Activated T-helper 17 cell treated with anti-CD3 and anti-CD28 coated beads, Interleukin-2, amount 50 U/mL, for 72 hours (primary cell): ENCODE results near the gene CUL4B. TPM values are rescaled to one million over a fixed set of nuclear protein-coding genes. Genes with fewer than 3 reads are reported as not detected.
"Not testable (repeated sequence)": the region's sequence is repeated elsewhere in the genome, so short reads cannot be mapped to it uniquely, and the experiment has no call there.

Experiments used
- ATAC-seq: fragments of 150-1000 bp; cut with Tn5 transposase; replicated peaks from 2 replicates; pipeline ENCODE4 v1.10.0; 2021; ENCODE audit warnings: mild to moderate bottlenecking, moderate library complexity
- H3K27ac Mint-ChIP-seq: one replicate; pipeline ENCODE4 v1.8.0; 2022; ENCODE audit warnings: mixed read lengths
- H3K27me3 Mint-ChIP-seq: one replicate; pipeline ENCODE4 v1.8.0; 2022; ENCODE audit warnings: mixed read lengths
- H3K36me3 Mint-ChIP-seq: one replicate; pipeline ENCODE4 v1.8.0; 2022; ENCODE audit warnings: low read depth, mild to moderate bottlenecking, mixed read lengths
- H3K4me1 Mint-ChIP-seq: one replicate; pipeline ENCODE4 v1.8.0; 2022; ENCODE audit warnings: mixed read lengths
- H3K4me3 Mint-ChIP-seq: one replicate; pipeline ENCODE4 v1.8.0; 2022; ENCODE audit warnings: mild to moderate bottlenecking, mixed read lengths
- H3K9me3 Mint-ChIP-seq: one replicate; pipeline ENCODE4 v1.8.0; 2022; ENCODE audit warnings: mixed read lengths
- total RNA-seq, 2 donors: library from RNA; stranded (reverse); gene quantifications; one replicate each; pipeline ENCODE4 v1.2.3, GENCODE V29; 2022

CUL4B gene
- total RNA-seq, 2 donors from 2014 or later, result 36.2 to 55.3 TPM

DNA sequence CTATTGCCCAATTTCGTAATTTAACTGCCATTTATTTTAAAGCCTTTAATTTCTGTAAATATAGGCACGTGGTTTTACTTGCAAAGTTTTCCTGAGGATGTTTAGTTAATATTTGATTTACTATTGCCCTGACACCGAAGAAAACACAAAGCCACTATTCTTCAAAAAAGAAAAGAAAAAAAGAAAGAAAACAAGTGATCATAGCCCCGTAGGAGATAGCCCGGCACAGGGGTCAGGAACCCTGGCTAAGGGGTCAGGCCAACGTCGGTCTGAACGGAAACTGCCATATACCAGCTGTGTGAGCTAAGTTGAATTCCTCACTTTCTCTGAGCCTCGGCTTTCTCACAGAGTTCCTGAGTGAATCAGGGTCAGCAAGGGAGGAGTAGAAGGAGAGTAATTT lies 74.0 kb downstream of the CUL4B start:
- Mint-ChIP-seq H3K27ac (no peak overlapping the region), H3K9me3 (no peaks in the 10 kb centered on the region), H3K4me3 (no peak overlapping the region), H3K27me3 (no peaks in the 10 kb centered on the region), H3K36me3 (no peaks in the 10 kb centered on the region), H3K4me1 (peaks cover 4% of the 10 kb centered on the region)
- ATAC-seq, result no peak

DNA sequence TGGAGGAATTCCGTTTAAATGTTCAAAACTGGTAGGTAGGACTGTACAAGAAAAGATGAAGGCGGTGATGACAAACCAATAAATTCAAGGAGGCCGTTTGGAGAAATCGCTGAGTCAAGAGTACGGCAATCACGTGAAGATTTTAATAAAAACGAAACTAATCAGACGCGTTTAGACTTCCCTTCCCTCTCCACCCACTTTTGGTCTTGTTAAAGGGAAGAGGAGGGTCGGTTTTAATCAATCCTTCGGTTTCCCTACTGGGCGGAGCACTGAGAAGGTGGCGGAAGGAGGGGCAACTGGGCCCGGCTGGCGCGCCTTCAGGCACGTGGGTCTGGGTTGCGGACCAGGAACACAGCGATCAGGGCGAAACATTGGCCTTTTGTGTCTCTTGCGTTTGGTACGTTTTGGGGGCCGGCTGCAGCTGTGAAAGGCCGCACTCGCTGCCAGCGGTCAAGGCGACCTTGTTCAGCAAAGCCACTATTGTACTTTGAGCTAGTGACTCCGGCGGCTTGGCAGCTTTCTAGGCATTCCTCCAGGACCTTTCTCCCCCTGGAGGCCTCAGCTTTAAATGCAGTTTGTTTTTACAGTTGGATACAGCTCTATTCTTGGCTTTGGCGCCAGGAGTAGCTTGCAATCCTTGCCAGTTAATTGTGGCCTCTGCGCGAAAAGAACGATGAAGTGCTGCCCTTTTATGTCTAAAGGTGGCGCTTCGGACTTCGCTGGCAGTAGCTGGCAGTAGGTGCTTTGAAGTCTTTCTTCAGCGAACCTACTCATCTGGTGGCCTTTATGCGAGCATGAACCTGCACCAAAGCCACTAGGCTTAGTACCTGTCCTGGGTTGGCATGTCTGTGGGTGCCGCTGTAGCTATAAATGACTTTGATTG lies 74.9 kb downstream of the CUL4B start:
- peak overlapping the region; percentile 77 for H3K27ac Mint-ChIP-seq
- H3K27me3 Mint-ChIP-seq, result no peaks in the 10 kb centered on the region
- peak; percentile 84 for ATAC-seq
- H3K4me3 Mint-ChIP-seq, result peak overlapping the region; percentile 76
- H3K36me3 Mint-ChIP-seq, result no peaks in the 10 kb centered on the region
- H3K4me1 Mint-ChIP-seq, result peaks cover 4% of the 10 kb centered on the region
- H3K9me3 Mint-ChIP-seq, result no peaks in the 10 kb centered on the region

DNA sequence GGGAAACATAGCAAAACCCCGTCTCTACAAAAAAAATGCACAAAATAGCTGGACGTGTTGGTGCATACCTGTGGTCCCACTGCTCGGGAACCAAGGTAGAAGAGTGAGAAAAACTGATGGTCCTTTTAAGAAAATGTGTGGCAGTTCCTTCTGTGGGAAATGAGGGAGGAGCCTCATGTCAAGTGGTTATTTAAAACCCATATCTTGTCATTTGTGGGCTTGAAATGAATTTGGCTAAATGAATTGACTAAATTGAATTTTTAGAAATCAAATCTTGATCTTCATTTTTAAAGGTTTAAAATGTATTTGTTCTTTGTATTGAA lies 75.5 kb downstream of the CUL4B start:
- Mint-ChIP-seq H3K9me3 (no peaks in the 10 kb centered on the region), H3K27ac (peak overlapping the region; percentile 77), H3K4me3 (peak overlapping the region; percentile 76), H3K27me3 (no peaks in the 10 kb centered on the region), H3K4me1 (peaks cover 4% of the 10 kb centered on the region), H3K36me3 (no peaks in the 10 kb centered on the region)
- ATAC-seq, result no peak

- Mint-ChIP-seq H3K4me1 (no peaks in the 10 kb centered on the region), H3K27me3 (no peaks in the 10 kb centered on the region), H3K4me3 (no peak overlapping the region), H3K36me3 (no peaks in the 10 kb centered on the region), H3K27ac (no peak overlapping the region), H3K9me3 (no peaks in the 10 kb centered on the region)
- peak; percentile 45 for ATAC-seq
Observed at GRCh38 chrX:120477453-120477852, 83.3 kb downstream of the CUL4B start.

DNA sequence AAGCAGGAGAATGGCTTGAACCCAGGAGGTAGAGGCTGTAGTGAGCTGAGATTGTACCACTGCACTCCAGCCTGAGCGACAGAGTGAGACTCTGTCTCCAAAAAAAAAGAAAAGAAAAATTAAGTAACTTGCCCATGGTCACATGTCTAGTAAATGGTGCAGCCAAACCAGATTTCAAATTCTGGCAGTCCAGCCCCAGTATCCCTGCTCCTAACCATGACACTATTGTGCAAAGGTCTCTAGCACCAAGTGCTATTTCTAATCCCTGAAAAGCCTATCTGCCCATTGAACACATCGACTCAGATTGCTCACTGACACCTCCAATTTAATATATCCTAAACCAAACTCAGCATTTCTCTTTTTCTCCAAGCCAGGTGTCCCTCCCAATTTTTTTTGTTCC lies 84.0 kb downstream of the CUL4B start:
- H3K4me3 Mint-ChIP-seq, result no peak overlapping the region

DNA sequence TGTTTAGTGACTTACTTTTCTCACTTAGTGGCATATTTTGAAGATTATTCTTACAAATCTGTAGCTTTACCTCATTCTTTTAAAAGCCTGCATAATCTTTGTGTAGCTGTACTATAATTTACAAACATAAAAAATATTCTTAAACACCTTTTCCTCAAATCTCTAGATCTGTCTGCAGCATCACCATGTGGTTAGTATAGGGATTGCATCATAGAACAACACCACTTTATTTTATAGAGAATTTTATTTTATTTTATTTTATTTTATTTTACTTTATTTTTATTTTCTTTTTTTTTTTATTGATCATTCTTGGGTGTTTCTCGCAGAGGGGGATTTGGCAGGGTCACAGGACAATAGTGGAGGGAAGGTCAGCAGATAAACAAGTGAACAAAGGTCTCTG lies 85.3 kb downstream of the CUL4B start:
- not testable (repeated sequence) for H3K27me3 Mint-ChIP-seq, H3K27ac Mint-ChIP-seq, ATAC-seq, H3K9me3 Mint-ChIP-seq, H3K4me1 Mint-ChIP-seq, H3K36me3 Mint-ChIP-seq, H3K4me3 Mint-ChIP-seq

More for the DNA sequence above, 84.0 kb downstream of the CUL4B start:
- no peaks in the 10 kb centered on the region for H3K4me1 Mint-ChIP-seq
- H3K27ac Mint-ChIP-seq, result no peak overlapping the region
- no peaks in the 10 kb centered on the region for H3K27me3 Mint-ChIP-seq
- no peaks in the 10 kb centered on the region for H3K9me3 Mint-ChIP-seq
- no peak for ATAC-seq
- H3K36me3 Mint-ChIP-seq, result no peaks in the 10 kb centered on the region

Other genes with a start within 250 kb of the CUL4B start
- gene TMEM255A, start 249.5 kb downstream of the CUL4B start, total RNA-seq, result under 1 TPM in 1 of 2 donors, not detected in 1; 0.08 TPM
- gene ATP1B4, start 198.9 kb downstream of the CUL4B start, total RNA-seq, result not detected
- 10 to 100 TPM; 28.7 to 35.4 TPM for gene LAMP2, start 91.7 kb downstream of the CUL4B start, total RNA-seq
- gene MCTS1, start 43.1 kb upstream of the CUL4B start, total RNA-seq, result 10 to 100 TPM; 39.0 to 48.6 TPM
- 10 to 100 TPM; 35.1 to 44.6 TPM for gene C1GALT1C1, start 69.1 kb upstream of the CUL4B start, total RNA-seq